GM18873 (cell line): Measurements from ENCODE around the gene PLCD1.

Experiments used
- ATAC-seq: cut with Tn5 transposase; IDR thresholded peaks from one replicate; pipeline ENCODE4 v1.9.1; 2021; ENCODE audit warnings: mild to moderate bottlenecking, moderate library complexity, moderate number of reproducible peaks; ENCODE audit not compliant: unreplicated experiment, low FRiP score

The PLCD1 gene

DNA sequence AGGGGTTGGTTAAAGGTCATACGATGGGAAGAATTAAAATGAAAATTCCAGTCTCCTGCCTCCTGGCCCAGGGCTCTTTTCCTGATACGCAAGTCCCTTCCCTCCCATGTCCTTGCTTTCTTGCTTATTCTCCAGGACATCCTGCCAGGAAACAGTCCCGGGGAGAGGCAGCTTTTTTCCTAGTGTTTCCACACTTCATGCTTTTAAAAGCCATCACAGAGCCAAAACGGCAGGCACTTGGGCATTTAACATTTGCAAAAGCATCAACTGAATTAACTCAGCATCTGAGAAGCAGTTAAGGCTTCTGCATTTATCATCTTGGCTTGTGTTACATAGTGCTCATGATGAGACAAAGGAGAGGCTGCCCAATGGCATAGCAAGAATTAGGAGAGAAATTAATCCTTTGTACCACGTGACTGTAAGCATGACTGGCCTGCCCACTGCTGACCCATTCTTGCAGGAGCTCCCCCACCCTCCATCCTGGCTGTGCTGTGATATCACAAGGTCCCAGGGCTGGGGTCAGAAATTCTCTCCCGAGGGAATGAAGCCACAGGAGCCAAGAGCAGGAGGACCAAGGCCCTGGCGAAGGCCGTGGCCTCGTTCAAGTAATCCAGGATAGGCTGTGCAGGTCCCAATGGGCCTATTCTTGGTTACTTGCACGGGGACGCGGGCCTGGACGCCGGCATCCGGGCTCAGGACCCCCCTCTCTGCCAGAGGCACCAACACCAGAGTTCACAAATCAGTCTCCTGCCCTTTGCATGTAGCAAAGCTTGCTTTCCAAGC lies 60.4 kb downstream of the PLCD1 start:
- no peak for ATAC-seq

DNA sequence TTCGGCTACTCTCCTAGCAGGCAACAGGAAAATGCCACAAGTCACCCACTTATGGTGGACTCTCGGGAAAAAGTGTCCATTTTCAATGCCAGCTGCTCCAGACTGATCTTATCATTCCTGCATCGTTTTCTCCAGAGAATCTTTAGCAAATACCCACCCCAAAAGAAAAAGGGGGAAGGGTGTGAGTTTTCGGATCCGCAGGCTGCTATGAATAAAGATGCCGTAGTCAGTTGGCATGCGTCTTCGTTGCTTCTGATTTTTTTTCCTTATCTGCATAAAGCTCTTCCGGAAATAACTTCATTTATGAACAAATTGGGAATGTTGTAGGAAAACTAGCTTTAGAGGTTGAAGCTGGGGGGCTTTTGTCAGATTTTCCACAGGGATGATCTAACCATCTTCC lies 61.2 kb downstream of the PLCD1 start:
- no peak for ATAC-seq

DNA sequence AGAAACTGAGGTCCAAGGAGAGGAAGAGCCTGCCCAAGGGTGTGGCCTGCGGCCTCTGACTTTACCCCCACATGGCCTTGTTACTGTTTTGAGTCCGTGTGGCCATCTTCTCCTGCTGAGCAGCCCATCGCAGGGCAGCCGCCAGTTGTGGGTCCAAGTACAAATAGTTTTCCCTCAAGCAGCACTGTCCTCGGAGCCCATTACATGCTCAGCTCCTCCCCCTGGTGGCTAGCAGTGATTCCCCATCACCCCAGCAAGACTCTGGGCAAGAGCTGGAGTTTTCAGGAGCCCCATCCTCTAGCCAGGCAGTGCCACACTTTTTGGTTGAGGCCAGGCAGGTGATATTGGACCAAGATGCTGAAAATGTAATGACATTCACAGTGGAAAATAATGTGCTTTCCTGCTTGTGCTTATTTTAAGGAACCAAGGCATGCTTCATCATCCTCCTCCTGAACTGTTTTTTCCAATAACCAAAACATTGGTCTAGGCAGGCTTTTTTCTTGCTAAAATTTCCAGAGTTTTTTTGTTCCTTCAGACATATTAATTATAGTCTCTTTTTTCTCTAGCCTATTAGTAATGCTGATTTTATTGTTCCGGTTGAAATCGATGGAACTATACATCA lies 62.1 kb downstream of the PLCD1 start:
- ATAC-seq = peak; percentile 60

DNA sequence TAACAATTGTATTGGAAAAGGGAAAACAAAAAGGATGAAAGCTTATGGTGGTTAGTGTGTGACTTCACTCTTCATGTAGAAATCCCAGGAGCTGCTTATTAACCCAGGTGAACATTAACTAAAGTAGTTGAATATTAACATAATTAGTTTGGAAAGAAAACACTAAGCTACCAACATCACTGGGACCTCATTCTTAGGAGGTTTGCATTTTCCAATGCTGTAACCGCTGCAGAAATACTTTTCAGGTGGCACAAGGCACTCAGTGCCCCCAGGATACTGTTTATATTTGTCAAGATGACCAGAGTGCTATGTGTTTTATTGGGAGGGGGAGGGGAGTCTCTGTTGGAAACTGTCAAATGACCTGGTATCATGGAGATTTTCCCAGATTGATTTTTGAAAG lies 64.7 kb downstream of the PLCD1 start:
- ATAC-seq = no peak

GRCh38 chr3:37964146-37964545 lies 65.3 kb downstream of the PLCD1 start:
- no peak for ATAC-seq

DNA sequence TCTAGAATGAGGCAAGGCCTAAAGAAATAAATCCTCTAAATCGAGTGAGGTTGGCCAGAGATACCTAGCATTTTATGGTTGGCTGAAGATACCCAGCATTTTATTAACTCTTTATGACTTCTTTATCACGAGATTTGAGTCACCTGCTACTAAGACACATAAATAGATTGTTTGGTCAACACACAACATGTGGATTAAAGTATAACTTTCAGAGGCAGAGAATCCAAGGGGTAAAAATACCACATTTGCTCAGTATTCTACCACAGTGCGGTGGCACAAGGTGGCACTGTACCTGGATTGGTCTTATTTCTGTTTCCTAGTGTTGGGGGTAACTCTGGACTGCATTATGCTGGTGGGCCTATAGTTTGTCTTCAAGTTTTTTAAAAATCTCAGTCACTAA lies 65.8 kb downstream of the PLCD1 start:
- no peak for ATAC-seq

- no peak for ATAC-seq
These were observed 66.4 kb downstream of the PLCD1 start for GRCh38 chr3:37963016-37963415.

DNA sequence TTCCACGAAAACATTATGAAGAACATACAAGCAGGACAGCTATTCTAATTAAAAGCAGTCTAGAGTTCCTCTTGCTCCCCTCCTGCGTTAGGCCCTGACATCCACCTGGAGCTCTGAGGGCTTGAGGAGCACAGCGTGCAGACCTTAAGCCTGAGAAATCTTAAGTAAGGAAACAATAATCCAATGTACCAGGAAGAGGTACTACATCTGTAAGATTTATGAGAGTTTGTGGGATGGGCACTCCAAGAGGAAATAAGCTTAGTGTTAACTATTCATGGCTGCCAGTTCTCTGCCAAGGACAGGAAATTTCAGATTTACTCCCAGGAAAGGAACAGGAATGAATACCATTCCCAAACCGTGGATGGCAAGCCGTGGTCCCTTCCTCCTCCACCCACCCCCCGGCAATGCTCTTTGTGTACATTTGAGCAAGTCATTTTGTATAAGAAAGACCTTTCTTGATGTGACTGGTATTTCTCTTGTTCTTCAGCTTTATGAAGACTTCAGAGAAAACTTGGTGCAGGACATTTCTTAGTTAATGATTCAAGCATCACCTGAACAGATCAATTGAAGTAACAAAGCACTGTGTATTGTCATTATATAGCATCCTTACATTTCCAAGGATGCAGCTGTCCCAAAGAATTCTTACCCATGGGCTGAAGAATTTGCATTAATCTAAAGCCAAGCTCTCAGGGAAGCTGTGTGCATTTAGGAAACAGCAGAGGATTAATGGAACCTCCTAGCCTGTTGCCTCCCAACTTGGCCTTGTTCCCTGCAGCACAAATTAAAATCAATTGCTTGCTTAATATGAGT lies 67.6 kb downstream of the PLCD1 start:
- no peak for ATAC-seq

GRCh38 chr3:37957539-37957936 lies 71.9 kb downstream of the PLCD1 start:
- no peak for ATAC-seq
